HG03159 (cell line): ENCODE data around the gene TCF12.
"Not testable (repeated sequence)": the region's sequence is repeated elsewhere in the genome, so short reads cannot be mapped to it uniquely, and the experiment has no call there.

Experiments used
- ATAC-seq: cut with Tn5 transposase; IDR thresholded peaks from one replicate; pipeline ENCODE4 v1.9.1; 2021; ENCODE audit warnings: mild to moderate bottlenecking, moderate library complexity; ENCODE audit not compliant: unreplicated experiment

Gene TCF12

GRCh38 chr15:57014896-57015295 is 96.5 kb downstream of the TCF12 start:
- not testable (repeated sequence) for ATAC-seq

- ATAC-seq, result no peak
Observed at GRCh38 chr15:57015360-57015759, 96.9 kb downstream of the TCF12 start.

- ATAC-seq, result no peak
Observed at GRCh38 chr15:57015897-57016296, 97.5 kb downstream of the TCF12 start.

GRCh38 chr15:57017024-57017423 is 98.6 kb downstream of the TCF12 start:
- ATAC-seq, result no peak

- ATAC-seq, result no peak
Observed at GRCh38 chr15:57018151-57018550, 99.7 kb downstream of the TCF12 start.

GRCh38 chr15:57019496-57020160 is 101.2 kb downstream of the TCF12 start:
- no peak for ATAC-seq

- no peak for ATAC-seq
Observed at GRCh38 chr15:57025264-57025926, 107.0 kb downstream of the TCF12 start.

- no peak for ATAC-seq
Observed at GRCh38 chr15:57026016-57026592, 107.7 kb downstream of the TCF12 start.

- no peak for ATAC-seq
Observed at GRCh38 chr15:57027596-57027995, 109.2 kb downstream of the TCF12 start.

GRCh38 chr15:57028176-57028575 is 109.7 kb downstream of the TCF12 start:
- no peak for ATAC-seq

- ATAC-seq, result no peak
Observed at GRCh38 chr15:57030011-57030410, 111.6 kb downstream of the TCF12 start.

GRCh38 chr15:57031082-57031481 is 112.6 kb downstream of the TCF12 start:
- ATAC-seq, result no peak

- no peak for ATAC-seq
Observed at GRCh38 chr15:57031605-57032004, 113.2 kb downstream of the TCF12 start.

- no peak for ATAC-seq
Observed at GRCh38 chr15:57032338-57032737, 113.9 kb downstream of the TCF12 start.

- ATAC-seq, result no peak
Observed at GRCh38 chr15:57033715-57034439, 115.4 kb downstream of the TCF12 start.

GRCh38 chr15:57034613-57035012 is 116.2 kb downstream of the TCF12 start:
- ATAC-seq, result no peak

- no peak for ATAC-seq
Observed at GRCh38 chr15:57035664-57036063, 117.2 kb downstream of the TCF12 start.

GRCh38 chr15:57036352-57036751 is 117.9 kb downstream of the TCF12 start:
- no peak for ATAC-seq

- no peak for ATAC-seq
Observed at GRCh38 chr15:57037548-57037947, 119.1 kb downstream of the TCF12 start.

GRCh38 chr15:57038040-57038439 is 119.6 kb downstream of the TCF12 start:
- ATAC-seq, result no peak

- ATAC-seq, result no peak
Observed at GRCh38 chr15:57038496-57038895, 120.1 kb downstream of the TCF12 start.

GRCh38 chr15:57041416-57041815 is 123.0 kb downstream of the TCF12 start:
- ATAC-seq, result no peak
